Measurements from ENCODE around the gene ZNF136.

- TF ChIP-seq UBTF (IDR thresholded peaks at IDR 0.05; ENCODE audit: borderline replicate concordance in 1 of 2, low read depth in 2 of 2, low read length in 2 of 2) (no peak), ZBTB17 (CRISPR knock-in tag; IDR thresholded peaks at IDR 0.05) (no peak)
Measured at GRCh38 chr19:12162513-12162881, 399 bp upstream of the ZNF136 start.

Data from K562 (cell line).